GM19468 (cell line): ENCODE data around the gene CFDP1.
"Not testable (repeated sequence)": the region's sequence is repeated elsewhere in the genome, so short reads cannot be mapped to it uniquely, and the experiment has no call there.

Experiments used
- ATAC-seq: cut with Tn5 transposase; IDR thresholded peaks from one replicate; pipeline ENCODE4 v1.9.1; 2021; ENCODE audit warnings: mild to moderate bottlenecking, moderate library complexity, moderate number of reproducible peaks; ENCODE audit not compliant: unreplicated experiment; ENCODE audit errors: extremely low read depth

Gene CFDP1

GRCh38 chr16:75460446-75460845 is 27.1 kb upstream of the CFDP1 start:
- ATAC-seq = no peak

GRCh38 chr16:75459691-75460090 is 26.4 kb upstream of the CFDP1 start:
- ATAC-seq = no peak

GRCh38 chr16:75458439-75458838 is 25.1 kb upstream of the CFDP1 start:
- no peak for ATAC-seq

- ATAC-seq = no peak
Observed at GRCh38 chr16:75458029-75458428, 24.7 kb upstream of the CFDP1 start.

GRCh38 chr16:75457485-75458021 is 24.2 kb upstream of the CFDP1 start:
- no peak for ATAC-seq

- ATAC-seq = no peak
Observed at GRCh38 chr16:75456971-75457370, 23.7 kb upstream of the CFDP1 start.

- ATAC-seq = not testable (repeated sequence)
Observed at GRCh38 chr16:75456486-75456885, 23.2 kb upstream of the CFDP1 start.

GRCh38 chr16:75455677-75456076 is 22.4 kb upstream of the CFDP1 start:
- ATAC-seq = no peak

GRCh38 chr16:75452464-75453190 is 19.3 kb upstream of the CFDP1 start:
- no peak for ATAC-seq

- ATAC-seq = no peak
Observed at GRCh38 chr16:75446416-75446815, 13.1 kb upstream of the CFDP1 start.

- no peak for ATAC-seq
Observed at GRCh38 chr16:75445298-75445697, 12.0 kb upstream of the CFDP1 start.

GRCh38 chr16:75443298-75443697 is 10.0 kb upstream of the CFDP1 start:
- ATAC-seq = no peak

- peak; percentile 38 for ATAC-seq
Observed at GRCh38 chr16:75433732-75434413, 570 bp upstream of the CFDP1 start.

- ATAC-seq = no peak
Observed at GRCh38 chr16:75429621-75430403, 3.5 kb downstream of the CFDP1 start.

GRCh38 chr16:75426524-75426923 is 6.8 kb downstream of the CFDP1 start:
- not testable (repeated sequence) for ATAC-seq

- not testable (repeated sequence) for ATAC-seq
Observed at GRCh38 chr16:75424105-75424762, 9.1 kb downstream of the CFDP1 start.

- no peak for ATAC-seq
Observed at GRCh38 chr16:75423723-75424104, 9.6 kb downstream of the CFDP1 start.

- ATAC-seq = no peak
Observed at GRCh38 chr16:75421820-75422126, 11.5 kb downstream of the CFDP1 start.

- no peak for ATAC-seq
Observed at GRCh38 chr16:75420987-75421819, 12.1 kb downstream of the CFDP1 start.
